Tibial nerve (tissue), 4 donors: ENCODE measurements around the gene BCR. TPM values are rescaled to one million over a fixed set of nuclear protein-coding genes. Genes with fewer than 3 reads are reported as not detected.
A peak's percentile ranks its signal among the peaks of the same experiment; 100 is the strongest.

Experiments used
- DNase-seq, 2 donors: peaks; one replicate each; pipeline ENCODE4 v3.0.0-alpha.2; 2019; ENCODE audit warnings: low spot score in 2 of 2
- H3K27ac ChIP-seq, 4 donors: fragments of 200-600 bp; sonication (generic) in 3 of 4; one replicate each; pipeline ENCODE4 v1.5.1; 2017 to 2019; ENCODE audit warnings: mild to moderate bottlenecking in 1 of 4
- H3K27me3 ChIP-seq, 2 donors: fragments of 200-600 bp; sonication (generic) in 1 of 2; one replicate each; pipeline versions ENCODE4 v1.5.1 to v1.6.0; 2017 to 2019
- H3K36me3 ChIP-seq, 3 donors: fragments of 200-600 bp; sonication (generic); one replicate each; pipeline ENCODE4 v1.5.1; 2018 to 2019
- H3K4me1 ChIP-seq, 4 donors: fragments of 200-600 bp; sonication (generic) in 3 of 4; one replicate each; pipeline ENCODE4 v1.5.1; 2017 to 2019
- H3K4me3 ChIP-seq, 4 donors: fragments of 200-600 bp; sonication (generic) in 3 of 4; one replicate each; pipeline ENCODE4 v1.5.1; 2017 to 2019; ENCODE audit warnings: mild to moderate bottlenecking in 1 of 4, moderate library complexity in 1 of 4
- H3K9me3 ChIP-seq, 4 donors: fragments of 200-600 bp; sonication (generic) in 3 of 4; one replicate each; pipeline ENCODE4 v1.5.1; 2017 to 2019
- CTCF ChIP-seq, 5 experiments: fragments of 200-600 bp in 3 of 5; fragments of 450-650 bp in 2 of 5; sonication (generic) in 3 of 5; IDR thresholded peaks; one replicate each; pipeline ENCODE4 v1.5.1; 2016 to 2019; ENCODE audit warnings: antibody characterized with exemption in 5 of 5, mild to moderate bottlenecking in 3 of 5, moderate library complexity in 2 of 5
- EP300 ChIP-seq, 2 donors: sonication (generic); formaldehyde crosslinking; IDR thresholded peaks; one replicate each; pipeline ENCODE4 v1.6.1; 2017; ENCODE audit warnings: antibody characterized with exemption in 2 of 2, mild to moderate bottlenecking in 1 of 2
- POLR2A ChIP-seq, 2 donors: fragments of 450-650 bp; IDR thresholded peaks; one replicate each; pipeline ENCODE4 v1.6.1; 2017; ENCODE audit warnings: antibody characterized with exemption in 2 of 2, mild to moderate bottlenecking in 2 of 2, moderate library complexity in 2 of 2
- WGBS, 2 donors: methylation state at CpG; one replicate each; pipeline ENCODE4 v1.1.5; 2018; 5-methylcytosine and 5-hydroxymethylcytosine counted together
- total RNA-seq, 4 donors: library from RNA; depleted of rRNA; stranded (reverse); fragments of >200 nt; gene quantifications; one replicate each; pipeline ENCODE4 v1.1.0, GENCODE V29; 2016

The BCR gene
- total RNA-seq, 4 donors from 2014 or later: 99.0 to 174 (median 120) TPM

- no peaks in the 10 kb centered on the region for H3K27me3 ChIP-seq
- no peak for DNase-seq
- peak overlapping the region in 2 of 4 donors; percentile 45 to 56 for H3K27ac ChIP-seq
- no peak for TF ChIP-seq EP300 (IDR thresholded peaks at IDR 0.05)
- TF ChIP-seq CTCF (IDR thresholded peaks at IDR 0.05): no peak
- no peak for TF ChIP-seq POLR2A (IDR thresholded peaks at IDR 0.05)
- 71 to 84% methylated on average over 3 to 5 of the region's 5 CpGs for WGBS, 2 donors
- peaks cover 0 to 80% (median 20%) of the 10 kb centered on the region in 4 donors for H3K4me1 ChIP-seq
- no peak overlapping the region for H3K4me3 ChIP-seq
- no peaks in the 10 kb centered on the region for H3K9me3 ChIP-seq
- no peaks in the 10 kb centered on the region for H3K36me3 ChIP-seq
These were observed 64.4 kb downstream of the BCR start for GRCh38 chr22:23244690-23245044.

GRCh38 chr22:23245045-23245798 lies 64.9 kb downstream of the BCR start:
- H3K27ac ChIP-seq: peak overlapping the region in 2 of 4 donors; percentile 45 to 56
- WGBS, 2 donors: 46 to 47% methylated on average over 17 of the region's 17 CpGs
- no peaks in the 10 kb centered on the region for H3K9me3 ChIP-seq
- TF ChIP-seq POLR2A (IDR thresholded peaks at IDR 0.05) (no peak), EP300 (IDR thresholded peaks at IDR 0.05) (no peak), CTCF (IDR thresholded peaks at IDR 0.05) (no peak)
- H3K4me1 ChIP-seq: peaks cover 0 to 84% (median 20%) of the 10 kb centered on the region in 4 donors
- no peak for DNase-seq
- H3K4me3 ChIP-seq: no peak overlapping the region
- no peaks in the 10 kb centered on the region for H3K27me3 ChIP-seq
- no peaks in the 10 kb centered on the region for H3K36me3 ChIP-seq

GRCh38 chr22:23245799-23246136 lies 65.5 kb downstream of the BCR start:
- Histone ChIP-seq H3K36me3 (no peaks in the 10 kb centered on the region), H3K9me3 (no peaks in the 10 kb centered on the region), H3K27me3 (no peaks in the 10 kb centered on the region), H3K27ac (peak overlapping the region in 2 of 4 donors; percentile 45 to 56), H3K4me1 (peaks cover 0 to 89% (median 20%) of the 10 kb centered on the region in 4 donors), H3K4me3 (no peak overlapping the region)
- TF ChIP-seq POLR2A (IDR thresholded peaks at IDR 0.05) (no peak), CTCF (IDR thresholded peaks at IDR 0.05) (no peak), EP300 (IDR thresholded peaks at IDR 0.05) (no peak)
- no peak for DNase-seq
- WGBS, 2 donors: 68 to 82% methylated on average over 8 of the region's 8 CpGs

- 70 to 77% methylated on average over 13 of the region's 13 CpGs for WGBS, 2 donors
- Histone ChIP-seq H3K27me3 (no peaks in the 10 kb centered on the region), H3K4me3 (no peak overlapping the region), H3K36me3 (no peaks in the 10 kb centered on the region), H3K9me3 (no peaks in the 10 kb centered on the region), H3K4me1 (peaks cover 0 to 85% (median 18%) of the 10 kb centered on the region in 4 donors), H3K27ac (peak overlapping the region in 1 of 4 donors; percentile 18)
- TF ChIP-seq POLR2A (IDR thresholded peaks at IDR 0.05): no peak
- no peak for TF ChIP-seq EP300 (IDR thresholded peaks at IDR 0.05)
- no peak for TF ChIP-seq CTCF (IDR thresholded peaks at IDR 0.05)
- DNase-seq: no peak
These were observed 66.9 kb downstream of the BCR start for GRCh38 chr22:23246982-23247766.

- Histone ChIP-seq H3K4me3 (no peak overlapping the region), H3K27me3 (no peaks in the 10 kb centered on the region), H3K27ac (no peak overlapping the region), H3K9me3 (no peaks in the 10 kb centered on the region), H3K36me3 (peaks cover 0 to 1% (median 0%) of the 10 kb centered on the region in 3 donors), H3K4me1 (peaks cover 0 to 71% (median 8%) of the 10 kb centered on the region in 4 donors)
- TF ChIP-seq POLR2A (IDR thresholded peaks at IDR 0.05): no peak
- TF ChIP-seq EP300 (IDR thresholded peaks at IDR 0.05): no peak
- no peak for DNase-seq
- whole genome bisulfite sequencing, 2 donors: 76 to 81% methylated on average over 2 of the region's 2 CpGs
These were observed 68.3 kb downstream of the BCR start for GRCh38 chr22:23248583-23248982.
